ENCODE data around the gene MTRR.

MTRR gene

GRCh38 chr5:7927466-7928375 is 58.8 kb downstream of the MTRR start:
- peak; percentile 89 for TF ChIP-seq CTCF (IDR thresholded peaks at IDR 0.05; ENCODE audit: poor library complexity, severe bottlenecking)
- no peak overlapping the region for H3K4me3 ChIP-seq (ENCODE audit: severe bottlenecking)
- no peaks in the 10 kb centered on the region for H3K36me3 ChIP-seq (ENCODE audit: low read depth)
- no peaks in the 10 kb centered on the region for H3K9me3 ChIP-seq (ENCODE audit: severe bottlenecking)
- no peak overlapping the region for H3K27ac ChIP-seq (ENCODE audit: poor library complexity, severe bottlenecking)
- peaks cover 6% of the 10 kb centered on the region for H3K27me3 ChIP-seq (ENCODE audit: insufficient read depth, poor library complexity, severe bottlenecking)
- no peaks in the 10 kb centered on the region for H3K4me1 ChIP-seq (ENCODE audit: insufficient read depth, poor library complexity, severe bottlenecking)
- no peak for DNase-seq (ENCODE audit: low spot score)
- peak; percentile 88 for ATAC-seq (ENCODE audit: low read depth)

- no peak for TF ChIP-seq CTCF (IDR thresholded peaks at IDR 0.05; ENCODE audit: poor library complexity, severe bottlenecking)
- DNase-seq (ENCODE audit: low spot score): no peak
- Histone ChIP-seq H3K27ac (ENCODE audit: poor library complexity, severe bottlenecking) (no peak overlapping the region), H3K9me3 (ENCODE audit: severe bottlenecking) (no peaks in the 10 kb centered on the region), H3K4me1 (ENCODE audit: insufficient read depth, poor library complexity, severe bottlenecking) (no peaks in the 10 kb centered on the region), H3K36me3 (ENCODE audit: low read depth) (no peaks in the 10 kb centered on the region), H3K27me3 (ENCODE audit: insufficient read depth, poor library complexity, severe bottlenecking) (peaks cover 19% of the 10 kb centered on the region), H3K4me3 (ENCODE audit: severe bottlenecking) (no peak overlapping the region)
- no peak for ATAC-seq (ENCODE audit: low read depth)
Measured at GRCh38 chr5:7930011-7930410, 61.1 kb downstream of the MTRR start.

GRCh38 chr5:7941692-7942091 is 72.7 kb downstream of the MTRR start:
- H3K27ac ChIP-seq (ENCODE audit: poor library complexity, severe bottlenecking): no peak overlapping the region
- no peak overlapping the region for H3K4me3 ChIP-seq (ENCODE audit: severe bottlenecking)
- peaks cover 12% of the 10 kb centered on the region for H3K27me3 ChIP-seq (ENCODE audit: insufficient read depth, poor library complexity, severe bottlenecking)
- ATAC-seq (ENCODE audit: low read depth): peak; percentile 35; the same call in 1 of the 3 replicates
- H3K36me3 ChIP-seq (ENCODE audit: low read depth): no peaks in the 10 kb centered on the region
- no peak for DNase-seq (ENCODE audit: low spot score)
- no peaks in the 10 kb centered on the region for H3K4me1 ChIP-seq (ENCODE audit: insufficient read depth, poor library complexity, severe bottlenecking)
- no peaks in the 10 kb centered on the region for H3K9me3 ChIP-seq (ENCODE audit: severe bottlenecking)
- no peak for TF ChIP-seq CTCF (IDR thresholded peaks at IDR 0.05; ENCODE audit: poor library complexity, severe bottlenecking)

GRCh38 chr5:7947301-7947700 is 78.4 kb downstream of the MTRR start:
- no peaks in the 10 kb centered on the region for H3K36me3 ChIP-seq (ENCODE audit: low read depth)
- H3K27me3 ChIP-seq (ENCODE audit: insufficient read depth, poor library complexity, severe bottlenecking): peaks cover 16% of the 10 kb centered on the region
- H3K4me1 ChIP-seq (ENCODE audit: insufficient read depth, poor library complexity, severe bottlenecking): no peaks in the 10 kb centered on the region
- no peak overlapping the region for H3K4me3 ChIP-seq (ENCODE audit: severe bottlenecking)
- TF ChIP-seq CTCF (IDR thresholded peaks at IDR 0.05; ENCODE audit: poor library complexity, severe bottlenecking): no peak
- ATAC-seq (ENCODE audit: low read depth) (no peak), DNase-seq (ENCODE audit: low spot score) (no peak)
- H3K9me3 ChIP-seq (ENCODE audit: severe bottlenecking): no peaks in the 10 kb centered on the region
- no peak overlapping the region for H3K27ac ChIP-seq (ENCODE audit: poor library complexity, severe bottlenecking)
